PC-9 (cell line): ENCODE measurements around the gene DGKA.

Experiments
- EZH2 ChIP-seq: fragments of 200-600 bp; sonication (generic); IDR thresholded peaks from 2 replicates; pipeline ENCODE4 v1.8.0; 2017; ENCODE audit warnings: antibody characterized with exemption, low read depth
- TF ChIP-seq, protein P1 (sequence below): fragments of 200-600 bp; sonication (generic); conservative IDR thresholded peaks from 2 replicates; pipeline ENCODE4 v1.6.1; 2017; ENCODE audit warnings: mixed run types, antibody characterized with exemption, mild to moderate bottlenecking, moderate library complexity

DNA sequence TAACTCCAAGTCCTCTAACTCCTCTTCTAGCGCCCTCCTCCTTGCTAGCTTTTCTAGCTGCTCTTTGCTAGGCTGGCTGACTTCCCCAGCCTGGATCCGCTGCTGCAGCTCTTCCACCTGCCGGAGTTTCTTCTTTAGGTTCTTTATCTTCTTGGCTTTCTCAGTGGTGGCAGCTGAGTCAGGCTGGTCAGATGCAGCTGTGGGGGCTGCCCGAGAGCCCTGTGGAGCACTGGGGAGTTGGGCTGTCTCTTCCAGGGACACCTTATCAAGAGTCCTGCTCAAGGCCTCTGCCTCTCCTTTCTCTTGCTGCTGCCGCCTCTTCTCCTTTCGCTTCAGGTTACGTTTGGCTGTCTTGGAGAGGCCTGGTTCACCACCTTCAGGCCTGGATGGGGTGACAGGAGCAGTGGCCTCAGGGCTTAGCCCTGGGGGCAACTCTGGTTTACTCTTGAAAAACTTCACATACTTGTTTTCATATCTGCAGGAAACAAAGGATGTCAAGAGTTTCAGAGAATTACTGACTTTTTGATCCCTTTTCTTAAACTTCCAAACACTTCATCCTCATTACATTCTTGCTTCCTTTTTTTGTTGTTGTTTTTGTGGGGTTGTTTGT is 29.0 kb upstream of the DGKA start:
- no peak for TF ChIP-seq EZH2
- TF ChIP-seq, protein P1, sequence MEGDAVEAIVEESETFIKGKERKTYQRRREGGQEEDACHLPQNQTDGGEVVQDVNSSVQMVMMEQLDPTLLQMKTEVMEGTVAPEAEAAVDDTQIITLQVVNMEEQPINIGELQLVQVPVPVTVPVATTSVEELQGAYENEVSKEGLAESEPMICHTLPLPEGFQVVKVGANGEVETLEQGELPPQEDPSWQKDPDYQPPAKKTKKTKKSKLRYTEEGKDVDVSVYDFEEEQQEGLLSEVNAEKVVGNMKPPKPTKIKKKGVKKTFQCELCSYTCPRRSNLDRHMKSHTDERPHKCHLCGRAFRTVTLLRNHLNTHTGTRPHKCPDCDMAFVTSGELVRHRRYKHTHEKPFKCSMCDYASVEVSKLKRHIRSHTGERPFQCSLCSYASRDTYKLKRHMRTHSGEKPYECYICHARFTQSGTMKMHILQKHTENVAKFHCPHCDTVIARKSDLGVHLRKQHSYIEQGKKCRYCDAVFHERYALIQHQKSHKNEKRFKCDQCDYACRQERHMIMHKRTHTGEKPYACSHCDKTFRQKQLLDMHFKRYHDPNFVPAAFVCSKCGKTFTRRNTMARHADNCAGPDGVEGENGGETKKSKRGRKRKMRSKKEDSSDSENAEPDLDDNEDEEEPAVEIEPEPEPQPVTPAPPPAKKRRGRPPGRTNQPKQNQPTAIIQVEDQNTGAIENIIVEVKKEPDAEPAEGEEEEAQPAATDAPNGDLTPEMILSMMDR, result no peak
